Spinal cord (tissue), 10 donors: ENCODE measurements around the gene SAXO2. TPM values are rescaled to one million over a fixed set of nuclear protein-coding genes. Genes with fewer than 3 reads are reported as not detected.
"Not testable (repeated sequence)": the region's sequence is repeated elsewhere in the genome, so short reads cannot be mapped to it uniquely, and the experiment has no call there.

Experiments used
- DNase-seq, 6 donors: peaks; one replicate each; pipeline versions ENCODE4 v3.0.0 to v3.0.0-alpha.2; 2013 to 2015; ENCODE audit warnings: low spot score in 6 of 6, low read depth in 4 of 6
- H3K27ac ChIP-seq: one replicate; pipeline ENCODE4 v1.5.1; 2013; ENCODE audit warnings: low read depth, low read length, control low read depth
- H3K27me3 ChIP-seq: one replicate; pipeline ENCODE4 v1.6.1; 2013; ENCODE audit warnings: low read length; ENCODE audit not compliant: control insufficient read depth, insufficient read depth
- H3K36me3 ChIP-seq: one replicate; pipeline ENCODE4 v1.6.1; 2013; ENCODE audit warnings: low read length; ENCODE audit not compliant: control insufficient read depth, insufficient read depth
- H3K4me1 ChIP-seq: one replicate; pipeline ENCODE4 v1.6.1; 2013; ENCODE audit warnings: low read length; ENCODE audit not compliant: control insufficient read depth, insufficient read depth
- H3K4me3 ChIP-seq: one replicate; pipeline ENCODE4 v1.5.1; 2013; ENCODE audit warnings: low read depth, low read length, control low read depth
- H3K9me3 ChIP-seq: one replicate; pipeline ENCODE4 v1.6.1; 2013; ENCODE audit warnings: low read length; ENCODE audit not compliant: control insufficient read depth, insufficient read depth
- WGBS: methylation state at CpG from one replicate; pipeline ENCODE4 v1.1.5; 2013; ENCODE audit warnings: missing lambda C conversion rate; ENCODE audit not compliant: insufficient coverage; 5-methylcytosine and 5-hydroxymethylcytosine counted together
- polyA plus RNA-seq, 2 donors: library from polyadenylated mRNA; unstranded; fragments of 120-200 nt; gene quantifications; one replicate each; pipeline ENCODE4 v1.2.1, GENCODE V29; 2013; ENCODE audit not compliant: insufficient read length in 2 of 2
- total RNA-seq, 2 donors: library from RNA; depleted of rRNA in 1 of 2; stranded (reverse); fragments of 120-200 nt in 1 of 2; fragments of >200 nt in 1 of 2; gene quantifications; one replicate each; pipeline versions ENCODE4 v1.2.3 to v1.2.4, GENCODE V29; 2013 to 2014
- donor health status: healthy.

Gene SAXO2
- total and polyA plus RNA-seq, 4 donors, result 5.9 to 12.0 (median 9.4) TPM

DNA sequence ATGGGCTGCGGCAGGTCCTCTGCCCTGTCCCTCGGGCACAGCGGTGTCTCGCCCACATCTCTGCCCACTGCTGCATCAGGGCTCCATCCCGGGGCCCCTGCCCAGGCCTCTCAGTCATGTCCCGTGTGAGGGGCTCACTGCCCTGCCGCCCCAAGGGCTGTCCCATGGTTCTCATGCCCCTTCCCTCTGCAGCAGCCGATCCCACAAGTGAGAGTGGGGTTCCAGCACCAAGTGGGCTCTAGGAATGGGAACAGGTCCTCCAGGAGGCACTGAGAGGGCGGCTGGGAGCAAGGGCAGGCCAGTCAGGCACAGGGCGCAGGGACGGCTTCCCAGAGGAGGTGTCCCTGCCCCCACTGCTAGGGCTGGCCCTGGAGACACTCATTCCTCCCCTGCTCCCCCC, 68.3 kb downstream of the SAXO2 start:
- not testable (repeated sequence) for H3K36me3 ChIP-seq, H3K4me1 ChIP-seq, DNase-seq, H3K27ac ChIP-seq, H3K27me3 ChIP-seq, H3K9me3 ChIP-seq, H3K4me3 ChIP-seq
- no CpG with 5 or more reads among the region's 11 CpGs for WGBS

DNA sequence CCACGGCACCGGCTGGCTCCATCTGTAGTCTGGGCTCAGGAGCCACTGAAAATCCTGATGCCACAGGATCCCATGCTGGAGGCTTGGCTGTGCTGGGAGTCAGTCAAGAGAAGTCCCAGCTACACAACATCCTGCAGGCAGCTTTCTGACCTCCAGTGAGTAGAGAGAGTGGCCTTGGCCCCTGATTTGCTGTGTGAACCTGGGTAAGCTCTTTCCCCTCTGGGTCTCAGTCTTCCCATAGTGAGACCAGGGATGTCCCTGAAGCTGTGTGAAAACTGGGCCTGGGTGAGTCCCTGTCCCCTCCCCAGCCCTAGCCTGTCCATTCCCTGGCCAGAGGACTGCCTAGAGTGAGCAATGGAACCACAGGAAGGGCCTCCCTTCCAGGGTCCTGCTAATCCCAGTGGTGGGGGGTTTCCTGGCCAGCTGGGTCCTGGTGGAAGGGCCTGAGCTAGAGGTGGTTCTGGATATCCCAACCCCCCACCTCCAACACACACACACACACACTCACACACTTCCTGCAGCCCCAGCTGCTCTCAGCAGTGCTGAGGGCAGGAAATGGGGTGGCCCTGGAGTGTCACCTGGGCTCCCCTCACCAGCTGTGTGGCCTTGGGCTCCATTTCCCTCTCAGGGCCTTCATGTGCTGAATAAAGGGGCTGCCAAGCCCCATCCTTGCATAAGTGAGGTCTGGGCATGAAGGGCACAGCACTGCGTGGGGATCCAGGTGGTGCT, 69.1 kb downstream of the SAXO2 start:
- H3K4me3 ChIP-seq, DNase-seq, H3K36me3 ChIP-seq, H3K27ac ChIP-seq, H3K9me3 ChIP-seq, H3K27me3 ChIP-seq, H3K4me1 ChIP-seq: not testable (repeated sequence)
- WGBS, result no CpG with 5 or more reads among the region's 3 CpGs

DNA sequence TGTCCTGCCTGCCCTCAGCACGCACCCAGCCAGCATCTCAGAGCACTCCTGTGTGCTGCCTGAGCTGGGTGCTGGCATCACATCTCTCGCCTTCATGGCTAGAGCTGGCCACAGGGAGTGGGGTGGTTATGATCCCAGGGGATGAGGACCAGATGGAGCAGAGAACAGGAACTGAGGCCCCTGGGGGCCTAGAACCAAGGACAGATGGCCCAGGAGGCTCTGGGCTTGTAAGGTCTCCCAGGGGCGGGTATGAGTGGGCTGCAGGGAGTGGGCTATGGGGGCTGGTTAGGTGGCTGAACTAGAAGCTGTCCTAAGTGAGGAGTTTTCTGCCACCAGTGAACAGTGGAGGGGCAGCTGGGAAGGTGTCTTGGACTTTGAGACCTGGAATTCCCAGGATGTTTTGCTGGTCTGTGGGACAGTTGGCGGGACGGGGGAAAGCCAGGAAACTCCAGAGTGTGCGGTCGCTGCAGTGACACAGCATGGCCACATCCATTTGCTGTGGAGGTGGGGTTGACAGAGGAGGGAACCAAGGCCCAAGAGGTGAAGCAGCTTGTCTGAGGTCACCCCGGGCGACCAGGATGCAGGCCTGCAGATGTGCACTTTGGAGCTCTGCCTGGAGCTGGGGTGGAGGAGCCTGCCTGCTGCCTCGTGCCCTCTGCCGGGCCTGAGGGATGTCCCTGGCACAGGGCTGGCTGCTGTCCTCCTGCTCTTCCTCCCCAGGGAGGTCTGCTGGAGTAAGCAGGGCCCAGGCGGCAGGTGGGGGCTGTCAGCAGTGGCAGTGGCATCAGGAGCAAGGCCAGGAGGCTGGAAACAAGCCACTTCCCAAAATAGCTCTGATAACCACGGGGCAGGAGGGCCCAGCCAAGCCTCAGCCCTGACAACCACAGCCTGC, 70.3 kb downstream of the SAXO2 start:
- H3K27me3 ChIP-seq, DNase-seq, H3K9me3 ChIP-seq, H3K27ac ChIP-seq, H3K36me3 ChIP-seq, H3K4me3 ChIP-seq, H3K4me1 ChIP-seq: not testable (repeated sequence)
- WGBS, result 78% methylated on average over 7 of the region's 13 CpGs

DNA sequence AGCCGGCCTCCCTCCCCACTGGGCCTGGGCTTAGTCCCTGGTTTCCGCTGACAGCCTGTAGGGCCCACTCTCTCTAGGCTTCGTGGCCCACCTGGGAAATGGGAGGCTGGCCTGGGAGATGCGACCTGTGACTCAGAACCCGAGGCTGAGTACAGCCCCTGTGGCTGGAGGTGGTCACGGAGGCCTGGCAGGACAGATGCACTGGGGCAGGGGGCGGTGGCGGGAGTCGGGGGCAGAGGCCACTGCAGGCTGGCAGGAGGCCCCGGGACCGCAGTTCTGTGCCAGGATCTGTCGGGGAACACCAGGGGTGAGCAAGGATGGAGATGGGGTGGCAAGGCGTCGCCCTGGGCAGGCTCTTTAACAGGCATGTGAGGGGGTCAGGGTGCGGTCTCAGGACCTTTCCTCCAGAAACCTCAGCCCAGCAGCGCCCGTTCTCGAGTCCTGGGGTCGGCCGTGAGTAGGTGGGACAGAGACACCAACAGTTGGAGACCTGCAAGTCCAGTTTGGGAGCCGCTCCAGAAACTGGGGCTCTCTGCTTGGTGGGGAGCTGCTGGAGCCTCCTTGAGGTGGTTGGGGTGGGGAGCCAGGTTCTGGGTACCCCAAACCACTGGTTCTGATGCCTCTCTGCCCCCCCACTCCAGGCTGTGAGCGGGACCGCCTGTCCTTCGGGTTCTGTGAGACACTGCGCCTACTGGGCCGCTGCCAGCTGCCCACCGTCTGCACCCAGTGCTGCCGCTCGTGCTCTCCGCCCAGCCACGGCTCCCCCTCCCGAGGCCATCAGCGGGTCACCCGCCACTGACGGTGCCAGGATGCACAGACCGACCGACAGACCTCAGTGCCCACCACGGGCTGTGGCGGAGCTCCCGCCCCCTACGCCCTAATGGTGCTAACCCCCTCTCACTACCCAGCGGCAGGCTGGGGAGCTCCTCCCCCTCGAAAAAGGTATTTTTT, 71.3 kb downstream of the SAXO2 start:
- not testable (repeated sequence) for H3K4me1 ChIP-seq, H3K27me3 ChIP-seq, H3K4me3 ChIP-seq, H3K36me3 ChIP-seq, H3K27ac ChIP-seq, DNase-seq, H3K9me3 ChIP-seq
- WGBS, result 95% methylated on average over 11 of the region's 43 CpGs

Other genes starting within 250 kb of the SAXO2 start
- 1 to 10 TPM; 8.8 to 9.8 TPM for gene MEX3B, start 216.8 kb upstream of the SAXO2 start, total RNA-seq
- gene MEX3B, start 216.8 kb upstream of the SAXO2 start, polyA plus RNA-seq, result 10 to 100 TPM; 24.2 to 31.7 TPM
- 10 to 100 TPM; 21.0 to 21.4 TPM for gene EFL1, start 84 bp upstream of the SAXO2 start, total RNA-seq
- gene EFL1, start 84 bp upstream of the SAXO2 start, polyA plus RNA-seq, result 10 to 100 TPM; 15.0 to 16.6 TPM
- gene GOLGA6L10, start 86.7 kb downstream of the SAXO2 start, total RNA-seq, result 1 to 10 TPM; 2.3 to 4.0 TPM
- gene GOLGA6L10, start 86.7 kb downstream of the SAXO2 start, polyA plus RNA-seq, result 1 to 10 TPM; 3.8 to 8.1 TPM
- gene GOLGA6L9, start 167.0 kb downstream of the SAXO2 start, total RNA-seq, result 1 to 10 TPM; 4.3 to 6.1 TPM
- 10 to 100 TPM in 1 of 2 donors, 1 to 10 TPM in 1; 7.9 to 13.2 TPM for gene GOLGA6L9, start 167.0 kb downstream of the SAXO2 start, polyA plus RNA-seq